ENCODE results near the gene PTAFR. TPM values are rescaled to one million over a fixed set of nuclear protein-coding genes. Genes with fewer than 3 reads are reported as not detected.

Gene PTAFR
- total and polyA plus RNA-seq, 2 of the 4 experiments (the other 2 are of a cell fraction), result 0.17 to 0.18 TPM

DNA sequence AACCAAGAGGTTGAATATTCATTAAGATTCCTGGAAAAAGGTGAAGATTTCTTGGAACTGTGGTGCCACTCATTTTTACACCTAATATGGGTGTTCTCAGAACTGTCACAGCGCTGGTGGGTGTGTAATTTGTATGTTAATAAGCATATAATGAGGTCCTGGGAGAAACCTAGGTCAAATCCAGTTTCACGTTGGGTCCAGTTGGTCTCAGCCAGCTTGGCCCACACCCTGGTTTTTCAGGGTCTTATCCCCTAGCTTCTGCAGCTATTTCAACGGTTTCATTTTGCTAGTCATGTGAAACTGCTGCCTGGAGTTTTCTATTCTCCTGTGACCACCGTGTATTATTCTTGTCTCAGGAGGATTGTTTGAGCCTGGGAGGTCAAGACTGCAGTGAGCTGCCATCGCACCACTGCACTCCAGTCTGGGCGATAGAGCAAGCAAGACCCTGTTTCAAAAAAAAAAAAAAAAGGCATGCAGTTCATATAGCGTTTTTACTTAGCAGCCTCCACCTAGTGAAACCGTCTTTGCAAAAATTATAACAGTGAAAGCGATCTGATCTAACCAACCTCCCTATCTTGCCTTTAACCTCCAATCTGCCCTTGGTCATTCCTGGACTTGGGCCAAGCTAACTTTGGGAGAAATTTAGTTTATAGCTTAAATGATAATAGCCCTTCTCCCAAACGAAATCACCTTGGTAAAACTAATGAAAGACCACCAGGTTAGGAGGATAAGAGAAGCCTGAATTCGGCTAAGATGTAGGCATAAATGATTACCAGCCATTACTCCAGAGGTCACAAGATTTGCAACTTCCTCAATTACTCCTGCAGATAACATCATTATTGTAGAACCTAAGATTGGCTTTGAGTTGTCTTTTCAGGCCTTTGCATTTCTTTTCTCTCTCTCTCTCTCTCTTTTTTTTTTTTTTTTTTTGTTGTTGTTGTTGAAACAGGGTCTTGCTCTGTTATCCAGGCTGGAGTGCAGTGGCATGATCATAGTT is 44.0 kb downstream of the PTAFR start (continued):
- TF ChIP-seq CEBPB (IDR thresholded peaks at IDR 0.05; ENCODE audit: low read depth, low read length) (no peak), FOS (IDR thresholded peaks at IDR 0.05; ENCODE audit: low read depth, low read length) (no peak)

DNA sequence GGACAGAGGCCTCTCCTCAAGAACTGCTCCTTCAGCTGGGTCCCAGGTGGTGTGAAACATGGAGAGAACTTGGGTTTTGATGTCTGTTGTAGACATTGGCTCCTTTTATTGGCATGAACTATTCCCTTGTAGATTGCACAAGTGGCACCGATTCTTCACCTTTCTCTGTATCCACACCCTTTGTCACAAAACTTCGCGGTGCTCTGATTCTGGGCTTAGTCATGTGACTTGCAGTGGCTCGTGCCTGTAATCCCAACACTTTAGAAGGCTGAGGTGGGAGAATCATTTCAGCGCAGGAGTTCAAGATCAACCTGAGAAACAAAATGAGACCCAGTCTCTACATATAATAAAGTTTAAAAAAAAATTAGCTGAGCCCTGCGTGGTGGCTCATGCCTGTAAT is 45.6 kb downstream of the PTAFR start:
- Histone ChIP-seq H2BK5ac (ENCODE audit: low read depth, low read length, poor library complexity, severe bottlenecking) (no peak overlapping the region), H3K9ac (ENCODE audit: low read depth, low read length) (no peak overlapping the region), H2BK20ac (ENCODE audit: low read depth, low read length) (no peak overlapping the region), H3K9me3 (ENCODE audit: control insufficient read depth, insufficient read depth, low read length) (no peaks in the 10 kb centered on the region; the same call in none of the 2 replicates), H3K56ac (ENCODE audit: extremely low read depth, insufficient read depth, low read length) (no peak overlapping the region), H3K14ac (replicated peaks; ENCODE audit: low read depth, low read length) (no peak overlapping the region), H2BK120ac (ENCODE audit: low read depth, low read length) (no peak overlapping the region), H3K4me1 (ENCODE audit: control insufficient read depth, insufficient read depth, low read length) (peaks cover 3% of the 10 kb centered on the region; the same call in 1 of the 2 replicates), H3K27ac (ENCODE audit: insufficient read depth, low read length) (no peak overlapping the region), H2AFZ (replicated peaks; ENCODE audit: low read length, poor library complexity) (no peak overlapping the region), H3K4ac (ENCODE audit: low read depth, low read length) (no peak overlapping the region), H2BK15ac (ENCODE audit: low read depth, low read length) (no peak overlapping the region), H3K18ac (ENCODE audit: low read depth, low read length) (no peak overlapping the region), H3K36me3 (ENCODE audit: control insufficient read depth, insufficient read depth, low read length) (no peaks in the 10 kb centered on the region), H2AK9ac (replicated peaks; ENCODE audit: low read depth, low read length, poor library complexity) (no peak overlapping the region), H4K5ac (ENCODE audit: low read depth, low read length) (no peak overlapping the region), H4K91ac (ENCODE audit: insufficient read depth, low read depth, low read length) (no peak overlapping the region), H4K8ac (ENCODE audit: low read depth in 2 of 2, low read length in 2 of 2) (no peak overlapping the region), H3K23ac (ENCODE audit: low read depth, low read length) (no peak overlapping the region), H4K20me1 (ENCODE audit: insufficient read depth, low read length) (no peaks in the 10 kb centered on the region), H3K27me3 (ENCODE audit: control insufficient read depth, insufficient read depth, low read length) (no peaks in the 10 kb centered on the region), H3K9me1 (ENCODE audit: insufficient read depth, low read length) (peaks cover 3% of the 10 kb centered on the region; the same call in 1 of the 2 replicates), H3K79me1 (ENCODE audit: low read depth in 1 of 2, low read length in 2 of 2) (no peaks in the 10 kb centered on the region), H3K4me2 (ENCODE audit: low read depth, low read length) (no peak overlapping the region), H2AK5ac (ENCODE audit: low read depth, low read length) (no peak overlapping the region), H3K4me3 (ENCODE audit: insufficient read depth, low read depth, low read length) (no peak overlapping the region)
- BruUV-seq (replicated peaks), result no TSS peak
- no CpG with 5 or more reads among the region's 6 CpGs for WGBS, 2 experiments (ENCODE audit: extremely low coverage in 2 of 2, insufficient read length in 1 of 2)
- ChIA-PET CTCF (interaction anchor here (0.6 kb wide), 1 partner anchor 45 kb away, joined by 9 read pairs; no protein-coding TSS in a partner anchor), POLR2A (ENCODE audit: unreplicated experiment) (no interaction called here)
- dilution Hi-C loops (cut with HindIII; ENCODE audit: low sequenced_read_pairs, unreplicated experiment), result no loop called here
- no peak for ATAC-seq (ENCODE audit: low read depth)
- intact Hi-C loops (cut with micrococcal nuclease), result no loop called here
- no peak for DNase-seq
- in situ Hi-C loops (cut with MboI; ENCODE audit: low sequenced_read_pairs), result no loop called here
- TF ChIP-seq, protein P1, sequence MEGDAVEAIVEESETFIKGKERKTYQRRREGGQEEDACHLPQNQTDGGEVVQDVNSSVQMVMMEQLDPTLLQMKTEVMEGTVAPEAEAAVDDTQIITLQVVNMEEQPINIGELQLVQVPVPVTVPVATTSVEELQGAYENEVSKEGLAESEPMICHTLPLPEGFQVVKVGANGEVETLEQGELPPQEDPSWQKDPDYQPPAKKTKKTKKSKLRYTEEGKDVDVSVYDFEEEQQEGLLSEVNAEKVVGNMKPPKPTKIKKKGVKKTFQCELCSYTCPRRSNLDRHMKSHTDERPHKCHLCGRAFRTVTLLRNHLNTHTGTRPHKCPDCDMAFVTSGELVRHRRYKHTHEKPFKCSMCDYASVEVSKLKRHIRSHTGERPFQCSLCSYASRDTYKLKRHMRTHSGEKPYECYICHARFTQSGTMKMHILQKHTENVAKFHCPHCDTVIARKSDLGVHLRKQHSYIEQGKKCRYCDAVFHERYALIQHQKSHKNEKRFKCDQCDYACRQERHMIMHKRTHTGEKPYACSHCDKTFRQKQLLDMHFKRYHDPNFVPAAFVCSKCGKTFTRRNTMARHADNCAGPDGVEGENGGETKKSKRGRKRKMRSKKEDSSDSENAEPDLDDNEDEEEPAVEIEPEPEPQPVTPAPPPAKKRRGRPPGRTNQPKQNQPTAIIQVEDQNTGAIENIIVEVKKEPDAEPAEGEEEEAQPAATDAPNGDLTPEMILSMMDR (conservative IDR thresholded peaks at IDR 0.05; ENCODE audit: low read depth, low read length), result no peak
- TF ChIP-seq RFX5 (IDR thresholded peaks at IDR 0.05; ENCODE audit: low read depth, low read length) (no peak), NFE2L2 (IDR thresholded peaks at IDR 0.05; ENCODE audit: low read depth, low read length) (no peak), RAD21 (IDR thresholded peaks at IDR 0.05; ENCODE audit: low read length) (no peak), CHD1 (IDR thresholded peaks at IDR 0.05; ENCODE audit: low read depth, low read length) (no peak), MAFK (IDR thresholded peaks at IDR 0.05; ENCODE audit: low read depth, low read length) (no peak), CEBPB (IDR thresholded peaks at IDR 0.05; ENCODE audit: low read depth, low read length) (no peak), BHLHE40 (IDR thresholded peaks at IDR 0.05; ENCODE audit: low read depth, low read length) (no peak), SMC3 (IDR thresholded peaks at IDR 0.05; ENCODE audit: low read depth, low read length) (no peak), MAZ (IDR thresholded peaks at IDR 0.05; ENCODE audit: borderline replicate concordance, low read depth, low read length) (no peak), POLR2A (IDR thresholded peaks at IDR 0.05; ENCODE audit: low read depth, low read length) (no peak), RCOR1 (IDR thresholded peaks at IDR 0.05; ENCODE audit: insufficient replicate concordance, low read length) (no peak)
- TF ChIP-seq, protein P2, sequence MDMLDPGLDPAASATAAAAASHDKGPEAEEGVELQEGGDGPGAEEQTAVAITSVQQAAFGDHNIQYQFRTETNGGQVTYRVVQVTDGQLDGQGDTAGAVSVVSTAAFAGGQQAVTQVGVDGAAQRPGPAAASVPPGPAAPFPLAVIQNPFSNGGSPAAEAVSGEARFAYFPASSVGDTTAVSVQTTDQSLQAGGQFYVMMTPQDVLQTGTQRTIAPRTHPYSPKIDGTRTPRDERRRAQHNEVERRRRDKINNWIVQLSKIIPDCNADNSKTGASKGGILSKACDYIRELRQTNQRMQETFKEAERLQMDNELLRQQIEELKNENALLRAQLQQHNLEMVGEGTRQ (IDR thresholded peaks at IDR 0.05; ENCODE audit: low read depth, low read length), result no peak
